GM12865 (cell line): ENCODE results near the gene TMEM158.

ENCODE experiments used
- DNase-seq: peaks from one replicate; pipeline ENCODE4 v3.0.0; 2010; ENCODE audit warnings: low read depth
- H3K4me3 ChIP-seq: 2 replicates; pipeline ENCODE4 v1.5.1; 2011; ENCODE audit warnings: mild to moderate bottlenecking, low read depth, low read length, control low read depth
- CTCF ChIP-seq: IDR thresholded peaks from 2 replicates; pipeline ENCODE4 v1.5.1; 2011; ENCODE audit warnings: low read length, control low read depth, low read depth, inconsistent platforms; ENCODE audit not compliant: insufficient read depth; ENCODE audit errors: missing control alignments

TMEM158 gene

GRCh38 chr3:45234250-45234649, 8.2 kb upstream of the TMEM158 start:
- no peak for TF ChIP-seq CTCF
- DNase-seq = no peak
- H3K4me3 ChIP-seq = no peak overlapping the region

GRCh38 chr3:45232521-45232920, 6.4 kb upstream of the TMEM158 start:
- no peak for TF ChIP-seq CTCF
- DNase-seq = no peak
- no peak overlapping the region for H3K4me3 ChIP-seq

- no peak for TF ChIP-seq CTCF
- H3K4me3 ChIP-seq = no peak overlapping the region
- DNase-seq = no peak
These were observed 1.9 kb upstream of the TMEM158 start for GRCh38 chr3:45227946-45228345.

- DNase-seq = no peak
- no peak overlapping the region for H3K4me3 ChIP-seq
- TF ChIP-seq CTCF = no peak
These were observed 1.2 kb upstream of the TMEM158 start for GRCh38 chr3:45227071-45227820.

GRCh38 chr3:45225465-45226205, 452 bp downstream of the TMEM158 start:
- no peak for TF ChIP-seq CTCF
- no peak overlapping the region; the same call in 1 of the 2 replicates for H3K4me3 ChIP-seq
- DNase-seq = peak; percentile 39

GRCh38 chr3:45224824-45225464, 1.1 kb downstream of the TMEM158 start:
- H3K4me3 ChIP-seq = no peak overlapping the region
- DNase-seq = peak; percentile 50
- peak; percentile 28 for TF ChIP-seq CTCF
